Lower lobe of right lung (tissue), 2 donors: Measurements from ENCODE around the gene JMJD4. TPM values are rescaled to one million over a fixed set of nuclear protein-coding genes. Genes with fewer than 3 reads are reported as not detected.

ENCODE experiments used
- ATAC-seq, 2 donors: fragments of 200-7000 bp; cut with Tn5 transposase; one replicate each; pipeline ENCODE4 v1.9.1; 2020 to 2022; ENCODE audit warnings: mild to moderate bottlenecking in 2 of 2, moderate library complexity in 2 of 2
- DNase-seq: peaks from one replicate; pipeline ENCODE4 v3.0.0-alpha.2; 2020
- H3K27ac ChIP-seq: fragments of 200-600 bp; one replicate; pipeline ENCODE4 v1.8.0; 2022
- H3K27me3 ChIP-seq: fragments of 200-600 bp; one replicate; pipeline ENCODE4 v1.8.0; 2022; ENCODE audit warnings: low read depth
- H3K36me3 ChIP-seq: fragments of 200-600 bp; one replicate; pipeline ENCODE4 v1.8.0; 2022; ENCODE audit warnings: mild to moderate bottlenecking
- H3K4me1 ChIP-seq: fragments of 200-600 bp; one replicate; pipeline ENCODE4 v1.8.0; 2022
- H3K4me3 ChIP-seq: fragments of 200-600 bp; one replicate; pipeline ENCODE4 v1.8.0; 2022; ENCODE audit warnings: mild to moderate bottlenecking
- H3K9me3 ChIP-seq: fragments of 200-600 bp; one replicate; pipeline ENCODE4 v1.8.0; 2022
- intact Hi-C: fragments of 100-400 bp; cut with DNase I; formaldehyde crosslinking; loops from one replicate; pipeline ENCODE4 v1.11.0; 2022
- total RNA-seq: library from RNA; stranded (reverse); fragmentation: NEBNext Ultra II Directional; extraction: Animal tissue kit (Norgen Biotek cat#: 25700); gene quantifications from one replicate; pipeline ENCODE4 v1.2.1, GENCODE V29; 2021
- TF ChIP-seq, protein P1 (sequence below): fragments of 200-600 bp; IDR thresholded peaks from one replicate; pipeline ENCODE4 v1.8.0; 2022; ENCODE audit warnings: antibody characterized with exemption, mild to moderate bottlenecking
- donor health status: DM: no; HTN: yes; CAD: no; lungs with severe emphysema.

The JMJD4 gene
- total RNA-seq, 1 donor from 2014 or later, result 14.9 TPM

DNA sequence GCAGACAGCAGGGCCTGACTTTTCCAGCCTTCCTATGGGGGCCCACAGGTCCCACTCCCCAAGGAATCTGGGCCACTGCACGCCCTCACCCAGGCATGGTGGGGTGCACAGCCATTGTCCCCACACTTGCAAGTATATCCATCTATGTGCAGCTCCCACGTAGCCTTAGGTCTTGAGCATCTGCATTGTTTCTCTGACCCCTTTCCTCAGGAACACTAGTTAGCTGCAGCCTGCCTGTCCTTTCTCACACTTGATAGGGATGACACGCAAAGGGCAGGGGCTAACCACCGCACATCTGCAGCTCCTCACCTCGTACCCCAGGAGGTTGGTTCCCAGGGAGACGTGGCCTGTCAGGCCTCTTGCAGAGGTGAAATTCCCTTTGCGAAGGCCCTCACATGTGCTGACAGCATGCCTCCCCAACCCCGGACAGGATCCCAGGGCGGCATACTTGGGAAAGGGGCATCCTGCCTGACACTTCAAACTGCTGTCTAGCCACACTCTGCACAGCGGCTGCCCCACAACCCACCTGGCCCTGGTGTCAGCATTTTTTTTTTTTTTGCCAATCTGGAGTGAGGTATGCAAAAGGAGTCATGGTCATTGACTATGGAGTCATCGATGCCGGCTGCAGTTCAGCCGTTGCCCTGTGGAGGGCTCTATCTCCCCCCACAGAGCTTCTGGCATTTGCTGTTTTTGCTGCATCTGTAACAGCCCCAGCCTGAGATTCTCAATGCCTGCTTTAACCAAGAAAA lies 5.0 kb downstream of the JMJD4 start:
- H3K9me3 ChIP-seq, result no peaks in the 10 kb centered on the region
- H3K27ac ChIP-seq, result no peak overlapping the region
- no peak overlapping the region for H3K4me3 ChIP-seq
- intact Hi-C loops, result no loop called here
- peaks cover 26% of the 10 kb centered on the region for H3K36me3 ChIP-seq
- ATAC-seq (no peak), DNase-seq (peak; percentile 48)
- no peaks in the 10 kb centered on the region for H3K27me3 ChIP-seq
- H3K4me1 ChIP-seq, result peaks cover 44% of the 10 kb centered on the region
- TF ChIP-seq, protein P1, sequence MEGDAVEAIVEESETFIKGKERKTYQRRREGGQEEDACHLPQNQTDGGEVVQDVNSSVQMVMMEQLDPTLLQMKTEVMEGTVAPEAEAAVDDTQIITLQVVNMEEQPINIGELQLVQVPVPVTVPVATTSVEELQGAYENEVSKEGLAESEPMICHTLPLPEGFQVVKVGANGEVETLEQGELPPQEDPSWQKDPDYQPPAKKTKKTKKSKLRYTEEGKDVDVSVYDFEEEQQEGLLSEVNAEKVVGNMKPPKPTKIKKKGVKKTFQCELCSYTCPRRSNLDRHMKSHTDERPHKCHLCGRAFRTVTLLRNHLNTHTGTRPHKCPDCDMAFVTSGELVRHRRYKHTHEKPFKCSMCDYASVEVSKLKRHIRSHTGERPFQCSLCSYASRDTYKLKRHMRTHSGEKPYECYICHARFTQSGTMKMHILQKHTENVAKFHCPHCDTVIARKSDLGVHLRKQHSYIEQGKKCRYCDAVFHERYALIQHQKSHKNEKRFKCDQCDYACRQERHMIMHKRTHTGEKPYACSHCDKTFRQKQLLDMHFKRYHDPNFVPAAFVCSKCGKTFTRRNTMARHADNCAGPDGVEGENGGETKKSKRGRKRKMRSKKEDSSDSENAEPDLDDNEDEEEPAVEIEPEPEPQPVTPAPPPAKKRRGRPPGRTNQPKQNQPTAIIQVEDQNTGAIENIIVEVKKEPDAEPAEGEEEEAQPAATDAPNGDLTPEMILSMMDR, result peak; percentile 64

DNA sequence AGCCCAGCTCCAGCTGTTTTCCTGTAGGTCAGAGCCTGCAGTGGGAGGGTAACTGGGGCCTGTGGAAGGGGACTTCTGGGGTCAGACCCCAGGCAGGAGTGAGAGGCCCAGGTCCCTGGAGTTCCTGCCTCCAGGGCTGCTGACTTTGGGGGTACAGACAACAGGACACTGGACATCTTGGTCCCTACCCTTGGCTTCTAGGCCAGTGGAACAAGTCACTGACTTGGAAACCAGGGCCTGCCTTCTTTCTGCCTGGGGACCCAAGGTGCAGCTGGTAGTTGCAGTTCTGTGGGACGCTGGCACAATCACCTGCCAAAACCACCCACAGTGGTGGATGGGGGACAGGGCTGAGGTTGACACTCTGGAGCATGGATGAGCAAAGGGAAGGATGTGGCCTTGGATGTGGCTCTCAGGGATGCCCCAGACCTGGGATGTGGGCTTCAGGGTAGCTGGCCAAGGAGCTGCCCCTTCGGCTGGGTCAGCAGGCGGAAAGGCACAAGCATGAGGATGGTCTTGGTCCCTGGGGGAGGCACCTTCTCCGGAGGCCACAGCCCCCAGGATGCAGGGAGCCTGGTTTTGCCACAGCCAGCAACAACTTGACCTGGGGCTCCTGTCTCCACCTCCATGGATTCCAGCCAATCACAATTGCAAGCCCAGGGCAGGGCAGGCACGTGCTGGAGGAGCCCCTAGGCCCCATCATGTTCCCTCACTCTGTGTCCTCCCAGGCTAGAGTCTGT lies 5.8 kb downstream of the JMJD4 start:
- Histone ChIP-seq H3K36me3 (peaks cover 26% of the 10 kb centered on the region), H3K4me1 (peaks cover 41% of the 10 kb centered on the region), H3K9me3 (no peaks in the 10 kb centered on the region), H3K27ac (peak overlapping the region; percentile 49), H3K27me3 (no peaks in the 10 kb centered on the region), H3K4me3 (peak overlapping the region; percentile 64)
- ATAC-seq (peak in 1 of 2 donors; percentile 2), DNase-seq (no peak)
- TF ChIP-seq, protein P1, result no peak
- intact Hi-C loops, result no loop called here

DNA sequence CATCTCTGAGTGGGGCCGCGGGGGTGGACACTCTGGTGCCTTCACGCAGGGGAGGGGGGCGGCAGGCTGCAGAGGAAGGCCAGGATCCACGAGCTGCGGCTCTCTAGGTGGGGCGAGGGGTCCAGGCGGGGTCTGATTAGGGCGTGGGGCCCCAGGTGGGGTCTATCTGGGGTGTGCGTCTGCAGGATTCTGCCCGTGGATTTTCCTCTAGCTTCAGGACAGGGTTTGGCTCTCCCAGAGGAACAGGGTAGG lies 6.3 kb downstream of the JMJD4 start:
- Histone ChIP-seq H3K9me3 (no peaks in the 10 kb centered on the region), H3K36me3 (peaks cover 26% of the 10 kb centered on the region), H3K27ac (peak overlapping the region; percentile 49), H3K4me1 (peaks cover 36% of the 10 kb centered on the region), H3K27me3 (no peaks in the 10 kb centered on the region), H3K4me3 (peak overlapping the region; percentile 64)
- ATAC-seq (peak; percentile 7 to 38), DNase-seq (no peak)
- intact Hi-C loops, result no loop called here
- TF ChIP-seq, protein P1, result no peak

DNA sequence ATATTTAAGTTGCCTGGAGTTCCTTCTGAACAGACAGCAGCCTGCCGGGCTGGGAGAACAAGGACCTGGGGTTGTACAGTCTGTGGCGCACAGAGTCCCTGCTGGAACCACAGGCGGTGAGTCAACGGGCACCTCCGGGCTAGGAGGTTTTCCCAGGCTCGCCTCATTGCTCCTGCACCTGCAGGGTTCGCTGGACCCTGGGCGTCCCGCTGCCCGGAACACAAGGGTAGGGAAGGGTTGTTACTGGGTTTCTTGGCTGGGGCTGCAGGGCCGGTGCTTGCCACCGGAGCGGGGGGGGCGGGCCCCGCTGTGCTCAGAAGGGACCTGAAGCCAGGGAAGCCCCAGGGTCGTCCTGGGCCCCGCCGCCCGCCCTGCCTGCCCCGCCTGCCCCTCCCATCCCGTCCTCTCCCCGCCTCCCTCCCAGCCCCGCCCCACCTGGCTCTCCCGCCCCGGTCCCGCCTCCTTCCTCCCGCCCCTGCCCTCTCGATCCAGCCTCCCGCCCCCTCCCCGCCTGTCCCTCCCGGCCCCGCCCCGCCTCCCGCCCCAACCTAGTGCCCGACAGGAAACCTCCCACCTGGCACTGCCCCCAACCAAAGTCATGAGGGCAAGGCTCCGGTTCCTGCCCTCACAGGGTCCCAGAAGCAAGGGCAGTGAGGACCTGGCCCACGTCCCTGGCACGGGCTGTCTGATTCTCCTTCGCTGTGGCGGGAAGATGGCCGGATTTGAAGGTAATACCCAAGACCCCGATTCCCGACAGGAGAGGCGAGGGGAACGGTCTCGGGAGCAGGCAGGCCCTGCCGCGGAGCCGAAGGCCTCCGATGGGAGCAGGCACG lies 6.8 kb downstream of the JMJD4 start:
- TF ChIP-seq, protein P1, result no peak
- H3K36me3 ChIP-seq, result peaks cover 25% of the 10 kb centered on the region
- H3K27ac ChIP-seq, result peak overlapping the region; percentile 49
- H3K4me3 ChIP-seq, result peak overlapping the region; percentile 64
- H3K27me3 ChIP-seq, result no peaks in the 10 kb centered on the region
- H3K9me3 ChIP-seq, result no peaks in the 10 kb centered on the region
- peaks cover 31% of the 10 kb centered on the region for H3K4me1 ChIP-seq
- intact Hi-C loops, result no loop called here
- ATAC-seq (peak; percentile 83 to 90), DNase-seq (peak; percentile 85)

DNA sequence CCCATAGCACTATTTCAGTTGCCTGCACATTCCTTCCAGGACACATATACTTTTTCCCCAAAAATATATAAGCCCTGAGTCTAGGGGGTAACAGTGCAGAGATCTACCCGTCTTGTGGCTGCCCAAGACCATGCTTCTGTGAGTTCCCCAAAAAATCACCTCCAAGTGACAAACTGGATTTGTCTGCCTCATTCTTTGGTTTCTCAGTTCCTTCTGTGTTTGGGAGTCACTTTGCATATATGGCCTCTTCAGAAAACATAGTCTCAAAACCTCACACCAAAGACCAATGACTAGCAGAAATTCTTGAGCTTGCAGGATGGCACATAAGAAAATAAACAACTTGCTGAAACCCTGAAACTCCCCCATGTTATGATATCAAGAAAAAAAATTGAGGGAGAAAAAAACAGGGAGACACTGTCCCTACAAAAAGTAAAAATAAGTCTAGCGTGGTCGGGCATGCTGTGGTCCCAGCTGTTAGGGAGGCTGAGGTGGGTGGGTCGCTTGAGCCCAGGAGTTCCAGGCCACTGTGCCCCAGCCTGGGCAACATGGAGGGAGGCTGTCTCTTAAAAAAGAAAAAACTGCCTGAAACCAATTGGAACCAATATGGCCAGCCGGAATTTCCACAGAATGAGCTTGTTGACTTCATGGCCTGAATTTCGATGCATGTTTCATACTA lies 8.0 kb downstream of the JMJD4 start:
- TF ChIP-seq, protein P1, result no peak
- Histone ChIP-seq H3K4me3 (no peak overlapping the region), H3K27me3 (no peaks in the 10 kb centered on the region), H3K9me3 (peaks cover under 1% of the 10 kb centered on the region), H3K4me1 (peaks cover 31% of the 10 kb centered on the region), H3K36me3 (peaks cover 13% of the 10 kb centered on the region), H3K27ac (no peak overlapping the region)
- DNase-seq (no peak), ATAC-seq (no peak)
- intact Hi-C loops, result no loop called here
